HL-60 (cell line): Measurements from ENCODE around the gene COQ10A.
A peak's percentile ranks its signal among the peaks of the same experiment; 100 is the strongest.

Experiments used
- CTCF ChIP-seq: IDR thresholded peaks from one replicate; pipeline ENCODE4 v1.5.1; 2011; ENCODE audit warnings: low read length, control low read depth, inconsistent platforms; ENCODE audit not compliant: insufficient read depth
- GABPA ChIP-seq: IDR thresholded peaks from 2 replicates; pipeline ENCODE4 v1.6.1; 2012; ENCODE audit warnings: low read depth
- POLR2AphosphoS5 ChIP-seq: IDR thresholded peaks from 2 replicates; pipeline ENCODE4 v1.6.1; 2012; ENCODE audit warnings: low read depth
- REST ChIP-seq: IDR thresholded peaks from 2 replicates; pipeline ENCODE4 v1.6.1; 2012; ENCODE audit warnings: low read depth; ENCODE audit not compliant: insufficient replicate concordance
- SPI1 ChIP-seq: IDR thresholded peaks from 2 replicates; pipeline ENCODE4 v1.6.1; 2012; ENCODE audit warnings: low read depth, mild to moderate bottlenecking, borderline replicate concordance

- TF ChIP-seq CTCF (peak; percentile 29), REST (peak; percentile 16), POLR2AphosphoS5 (peak; percentile 12; the same call in 1 of the 2 replicates), GABPA (peak; percentile 78), SPI1 (no peak; the same call in 1 of the 2 replicates)
These were observed 42.5 kb upstream of the COQ10A start, which contains the start of gene NABP2 for GRCh38 chr12:56224102-56224701.
